Raji (cell line): Measurements from ENCODE around the gene SCRN3.

Experiments
- POLR2A ChIP-seq: IDR thresholded peaks from 2 replicates; pipeline ENCODE4 v1.6.1; 2011; ENCODE audit warnings: low read depth, low read length, control low read depth; ENCODE audit not compliant: insufficient read depth

SCRN3 gene

GRCh38 chr2:174395284-174395968 is at the start of gene SCRN3:
Gene SCRN3 (plus strand): TSS chr2:174395730. CDS start chr2:174398284, 2,554 bp downstream.
- TF ChIP-seq POLR2A = peak; percentile 53

GRCh38 chr2:174350018-174350417 is 45.5 kb upstream of the SCRN3 start:
- no peak for TF ChIP-seq POLR2A

GRCh38 chr2:174350593-174351181 is 44.8 kb upstream of the SCRN3 start:
- TF ChIP-seq POLR2A = no peak

GRCh38 chr2:174353004-174353403 is 42.5 kb upstream of the SCRN3 start:
- TF ChIP-seq POLR2A = no peak

- TF ChIP-seq POLR2A = no peak
Observed at GRCh38 chr2:174356347-174356746, 39.2 kb upstream of the SCRN3 start.

GRCh38 chr2:174362949-174363348 is 32.6 kb upstream of the SCRN3 start:
- TF ChIP-seq POLR2A = no peak

- no peak for TF ChIP-seq POLR2A
Observed at GRCh38 chr2:174364628-174365027, 30.9 kb upstream of the SCRN3 start.

GRCh38 chr2:174365571-174365970 is 30.0 kb upstream of the SCRN3 start:
- no peak for TF ChIP-seq POLR2A

- no peak for TF ChIP-seq POLR2A
Observed at GRCh38 chr2:174368691-174369090, 26.8 kb upstream of the SCRN3 start.

- no peak for TF ChIP-seq POLR2A
Observed at GRCh38 chr2:174376967-174377366, 18.6 kb upstream of the SCRN3 start.

GRCh38 chr2:174383796-174384195 is 11.7 kb upstream of the SCRN3 start:
- no peak for TF ChIP-seq POLR2A

GRCh38 chr2:174385201-174385600 is 10.3 kb upstream of the SCRN3 start:
- no peak for TF ChIP-seq POLR2A

GRCh38 chr2:174389542-174389941 is 6.0 kb upstream of the SCRN3 start:
- TF ChIP-seq POLR2A = no peak

- no peak for TF ChIP-seq POLR2A
Observed at GRCh38 chr2:174392706-174393105, 2.8 kb upstream of the SCRN3 start.

- no peak for TF ChIP-seq POLR2A
Observed at GRCh38 chr2:174395969-174396630, 570 bp downstream of the SCRN3 start.

GRCh38 chr2:174397773-174398172 is 2.2 kb downstream of the SCRN3 start:
- no peak for TF ChIP-seq POLR2A
